Activated CD8-positive, alpha-beta T cell treated with anti-CD3 and anti-CD28 coated beads for 36 hours (primary cell): ENCODE measurements around the gene C2orf81. TPM values are rescaled to one million over a fixed set of nuclear protein-coding genes. Genes with fewer than 3 reads are reported as not detected.
"Not testable (repeated sequence)": the region's sequence is repeated elsewhere in the genome, so short reads cannot be mapped to it uniquely, and the experiment has no call there.

ENCODE experiments used
- ATAC-seq: fragments of 200-7000 bp; cut with Tn5 transposase; one replicate; pipeline ENCODE4 v1.10.0; 2021; ENCODE audit warnings: mild to moderate bottlenecking, moderate library complexity
- CTCF ChIA-PET: fragments of 350-600 bp; sonication (Branson Sonifier 250); formaldehyde crosslinking; loops from one replicate; lab custom pipeline; 2021; ENCODE audit warnings: antibody characterized with exemption; lab: Charles Lee
- POLR2A ChIA-PET: fragments of 350-600 bp; sonication (Branson Sonifier 250); formaldehyde crosslinking; loops from one replicate; lab custom pipeline; 2021; ENCODE audit warnings: antibody characterized with exemption; lab: Charles Lee
- DNase-seq: peaks from one replicate; pipeline ENCODE4 v3.0.0-alpha.2; 2020
- H3K27ac Mint-ChIP-seq: one replicate; pipeline ENCODE4 v1.8.0; 2021; ENCODE audit warnings: mild to moderate bottlenecking, mixed read lengths
- H3K27me3 Mint-ChIP-seq: one replicate; pipeline ENCODE4 v1.8.0; 2021; ENCODE audit warnings: mixed read lengths
- H3K36me3 Mint-ChIP-seq: one replicate; pipeline ENCODE4 v1.8.0; 2021; ENCODE audit warnings: low read depth, mixed read lengths
- H3K4me1 Mint-ChIP-seq: one replicate; pipeline ENCODE4 v1.8.0; 2021; ENCODE audit warnings: low read depth, mixed read lengths
- H3K4me3 Mint-ChIP-seq: one replicate; pipeline ENCODE4 v1.8.0; 2021; ENCODE audit warnings: mild to moderate bottlenecking, moderate library complexity, mixed read lengths
- H3K9me3 Mint-ChIP-seq: one replicate; pipeline ENCODE4 v1.8.0; 2021; ENCODE audit warnings: mixed read lengths
- CTCF ChIP-seq: fragments of 200-600 bp; IDR thresholded peaks from one replicate; pipeline ENCODE4 v1.8.0; 2022; ENCODE audit warnings: antibody characterized with exemption, mild to moderate bottlenecking
- intact Hi-C: fragments of 100-400 bp; cut with micrococcal nuclease; formaldehyde crosslinking; loops from one replicate; pipeline ENCODE4 v1.10.0; 2022
- total RNA-seq, 2 experiments: library from RNA; stranded (reverse); gene quantifications; one replicate each; pipeline ENCODE4 v1.2.3, GENCODE V29; 2021

The C2orf81 gene
- total RNA-seq, 2 experiments from 2014 or later = 2.6 to 3.9 TPM

- intact Hi-C loops = no loop called here
- H3K27ac Mint-ChIP-seq = no peak overlapping the region
- ATAC-seq = no peak
Measured at GRCh38 chr2:74423231-74424095, 2.0 kb upstream of the C2orf81 start.

GRCh38 chr2:74420443-74421103 is 846 bp downstream of the C2orf81 start:
- Mint-ChIP-seq H3K4me1 (peaks cover 23% of the 10 kb centered on the region), H3K4me3 (peak overlapping the region; percentile 97), H3K36me3 (peaks cover 20% of the 10 kb centered on the region), H3K27ac (peak overlapping the region; percentile 86)
- ChIA-PET POLR2A (interaction anchor here (0.6 to 2.9 kb wide), 11 partner anchors 9 to 685 kb away, joined by 3 to 25 read pairs (median 3); partner anchors contain the start of genes AUP1, INO80B, MRPL53 and WBP1), CTCF (interaction anchor here (0.9 to 1.7 kb wide), 5 partner anchors 19 to 111 kb away, joined by 3 to 5 read pairs (median 3); no protein-coding TSS in a partner anchor)
- H3K27me3 Mint-ChIP-seq, ATAC-seq, DNase-seq, H3K9me3 Mint-ChIP-seq, intact Hi-C loops: not testable (repeated sequence)

More at GRCh38 chr2:74423231-74424095, 2.0 kb upstream of the C2orf81 start:
- peaks cover 20% of the 10 kb centered on the region for H3K36me3 Mint-ChIP-seq
- ChIA-PET POLR2A (interaction anchor here (0.6 to 1.1 kb wide), 2 partner anchors 31 to 203 kb away, joined by 3 to 5 read pairs; partner anchors contain the start of gene INO80B), CTCF (interaction anchor here (0.7 to 1.0 kb wide), 2 partner anchors 8 to 32 kb away, joined by 3 to 4 read pairs; no protein-coding TSS in a partner anchor)
- no peak for TF ChIP-seq CTCF
- H3K4me3 Mint-ChIP-seq = peak overlapping the region; percentile 97
- H3K9me3 Mint-ChIP-seq = no peaks in the 10 kb centered on the region
- H3K4me1 Mint-ChIP-seq = peaks cover 18% of the 10 kb centered on the region
- H3K27me3 Mint-ChIP-seq = no peaks in the 10 kb centered on the region
- DNase-seq = no peak

- no peaks in the 10 kb centered on the region for H3K27me3 Mint-ChIP-seq
- H3K36me3 Mint-ChIP-seq = peaks cover 17% of the 10 kb centered on the region
- POLR2A ChIA-PET = interaction anchor here (0.7 to 2.9 kb wide), 3 partner anchors 9 to 113 kb away, joined by 3 to 25 read pairs (median 3); partner anchors contain the start of genes INO80B and WBP1
- CTCF ChIA-PET = interaction anchor here (1.7 kb wide), 1 partner anchor 62 kb away, joined by 3 read pairs; no protein-coding TSS in a partner anchor
- no peak for DNase-seq
- intact Hi-C loops = no loop called here
- peaks cover 26% of the 10 kb centered on the region for H3K4me1 Mint-ChIP-seq
- peak overlapping the region; percentile 86 for H3K27ac Mint-ChIP-seq
- H3K4me3 Mint-ChIP-seq = peak overlapping the region; percentile 97
- ATAC-seq = no peak
- H3K9me3 Mint-ChIP-seq = no peaks in the 10 kb centered on the region
- TF ChIP-seq CTCF = no peak
Measured at GRCh38 chr2:74420006-74420405, 1.4 kb downstream of the C2orf81 start.

- DNase-seq (no peak), ATAC-seq (no peak)
- Mint-ChIP-seq H3K9me3 (no peaks in the 10 kb centered on the region), H3K4me1 (peaks cover 29% of the 10 kb centered on the region), H3K4me3 (no peak overlapping the region), H3K27ac (no peak overlapping the region), H3K27me3 (peaks cover 2% of the 10 kb centered on the region), H3K36me3 (peaks cover 12% of the 10 kb centered on the region)
- no peak for TF ChIP-seq CTCF
- intact Hi-C loops = no loop called here
- CTCF ChIA-PET = interaction anchor here (1.2 kb wide), 1 partner anchor 54 kb away, joined by 3 read pairs; the partner anchor contains the start of gene MRPL53
- POLR2A ChIA-PET = no interaction called here
Measured at GRCh38 chr2:74419345-74419744, 2.1 kb downstream of the C2orf81 start.

- TF ChIP-seq CTCF = no peak
- Mint-ChIP-seq H3K36me3 (peaks cover 9% of the 10 kb centered on the region), H3K27ac (no peak overlapping the region), H3K4me1 (peaks cover 26% of the 10 kb centered on the region), H3K27me3 (peaks cover 3% of the 10 kb centered on the region), H3K4me3 (no peak overlapping the region), H3K9me3 (no peaks in the 10 kb centered on the region)
- intact Hi-C loops = no loop called here
- ChIA-PET POLR2A (interaction anchor here (0.6 kb wide), 1 partner anchor 47 kb away, joined by 3 read pairs; no protein-coding TSS in a partner anchor), CTCF (interaction anchor here (0.8 to 1.6 kb wide), 3 partner anchors 19 to 55 kb away, joined by 3 read pairs; partner anchors contain the start of gene MRPL53)
- DNase-seq = no peak
- ATAC-seq = no peak
Measured at GRCh38 chr2:74418312-74418711, 3.1 kb downstream of the C2orf81 start.
